HEK293 (cell line): Measurements from ENCODE around the gene LAMTOR4.

Source experiments
- HOXA7 ChIP-seq: sonication (generic); formaldehyde crosslinking; IDR thresholded peaks from 2 replicates; pipeline ENCODE4 v1.8.1; 2022; ENCODE audit warnings: missing genetic modification reagents, borderline replicate concordance
- IKZF3 ChIP-seq: fragments of 450-650 bp; IDR thresholded peaks from 2 replicates; pipeline ENCODE4 v1.5.0; 2018; ENCODE audit warnings: missing biosample characterization, mild to moderate bottlenecking, missing genetic modification characterization, moderate library complexity
- KLF16 ChIP-seq: fragments of 450-650 bp; formaldehyde crosslinking; IDR thresholded peaks from 2 replicates; pipeline ENCODE4 v1.5.1; 2017; ENCODE audit warnings: missing biosample characterization, missing genetic modification characterization
- SCRT1 ChIP-seq: fragments of 450-650 bp; formaldehyde crosslinking; IDR thresholded peaks from 2 replicates; pipeline ENCODE4 v1.5.1; 2016; ENCODE audit warnings: missing biosample characterization, missing genetic modification characterization, borderline replicate concordance
- SCRT2 ChIP-seq: fragments of 450-650 bp; formaldehyde crosslinking; IDR thresholded peaks from 2 replicates; pipeline ENCODE4 v1.5.1; 2016; ENCODE audit warnings: missing biosample characterization, missing genetic modification characterization
- SP7 ChIP-seq: fragments of 450-650 bp; formaldehyde crosslinking; IDR thresholded peaks from 2 replicates; pipeline ENCODE4 v1.5.1; 2016; ENCODE audit warnings: missing biosample characterization, missing genetic modification characterization
- YY2 ChIP-seq: fragments of 450-650 bp; formaldehyde crosslinking; IDR thresholded peaks from 2 replicates; pipeline ENCODE4 v1.5.1; 2016; ENCODE audit warnings: missing biosample characterization, missing genetic modification characterization
- ZEB2 ChIP-seq: fragments of 450-650 bp; formaldehyde crosslinking; IDR thresholded peaks from 2 replicates; pipeline ENCODE4 v1.5.1; 2016; ENCODE audit warnings: missing biosample characterization, missing genetic modification characterization
- ZNF138 ChIP-seq: fragments of 450-650 bp; formaldehyde crosslinking; IDR thresholded peaks from 2 replicates; pipeline ENCODE4 v1.5.1; 2016; ENCODE audit warnings: missing biosample characterization, missing genetic modification characterization, borderline replicate concordance
- ZNF324 ChIP-seq: fragments of 450-650 bp; formaldehyde crosslinking; IDR thresholded peaks from 2 replicates; pipeline ENCODE4 v1.5.1; 2016; ENCODE audit warnings: missing biosample characterization, missing genetic modification characterization
- ZNF366 ChIP-seq: fragments of 450-650 bp; formaldehyde crosslinking; conservative IDR thresholded peaks from 2 replicates; pipeline ENCODE4 v1.5.1; 2016; ENCODE audit warnings: missing biosample characterization, missing genetic modification characterization
- ZNF624 ChIP-seq: fragments of 450-650 bp; formaldehyde crosslinking; IDR thresholded peaks from 2 replicates; pipeline ENCODE4 v1.5.1; 2017; ENCODE audit warnings: missing biosample characterization, missing genetic modification characterization
- ZNF76 ChIP-seq: fragments of 450-650 bp; formaldehyde crosslinking; IDR thresholded peaks from 2 replicates; pipeline ENCODE4; 2016; ENCODE audit warnings: low read depth, missing biosample characterization, missing genetic modification characterization, borderline replicate concordance
- ZSCAN23 ChIP-seq: fragments of 450-650 bp; formaldehyde crosslinking; IDR thresholded peaks from 2 replicates; pipeline ENCODE4 v1.5.1; 2016; ENCODE audit warnings: missing biosample characterization, missing genetic modification characterization
- TF ChIP-seq, protein P1 (sequence below): fragments of 450-650 bp; formaldehyde crosslinking; IDR thresholded peaks from 2 replicates; pipeline ENCODE4 v1.5.1; 2016; ENCODE audit warnings: missing biosample characterization, missing genetic modification characterization, borderline replicate concordance
- TF ChIP-seq, protein P2 (sequence below): fragments of 450-650 bp; formaldehyde crosslinking; conservative IDR thresholded peaks from 2 replicates; pipeline ENCODE4 v1.5.1; 2016; ENCODE audit warnings: low read depth, missing biosample characterization, missing genetic modification characterization
- TF ChIP-seq, protein P3 (sequence below): fragments of 450-650 bp; formaldehyde crosslinking; IDR thresholded peaks from 2 replicates; pipeline ENCODE4 v1.5.1; 2016; ENCODE audit warnings: missing biosample characterization, missing genetic modification characterization
- TF ChIP-seq, protein P4 (sequence below): fragments of 450-650 bp; formaldehyde crosslinking; IDR thresholded peaks from 2 replicates; pipeline ENCODE4 v1.5.1; 2016; ENCODE audit warnings: missing biosample characterization, missing genetic modification characterization, low read depth
- TF ChIP-seq, protein P5 (sequence below): fragments of 450-650 bp; formaldehyde crosslinking; IDR thresholded peaks from 2 replicates; pipeline ENCODE4 v1.5.1; 2016; ENCODE audit warnings: missing biosample characterization, missing genetic modification characterization

Gene LAMTOR4

DNA sequence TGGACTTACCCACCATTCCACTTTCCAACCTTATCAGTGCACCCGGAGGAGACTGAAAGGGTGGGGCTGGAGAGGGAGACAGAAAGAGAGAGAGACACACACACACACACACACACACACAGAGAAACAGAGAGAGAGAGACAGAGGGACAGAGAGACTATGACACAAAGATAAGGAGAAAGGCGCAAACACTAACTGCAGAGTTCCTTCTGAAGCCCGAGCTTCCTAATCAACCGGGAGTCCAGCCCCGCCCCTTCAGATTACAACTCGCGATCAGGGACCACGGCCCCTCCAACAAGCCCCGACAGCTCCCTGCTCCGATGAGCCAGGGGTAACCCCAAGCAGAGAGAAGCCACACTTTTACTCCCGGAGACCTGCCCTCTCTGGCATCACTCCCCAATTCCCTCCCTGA, 19.2 kb downstream of the LAMTOR4 start (continued):
- TF ChIP-seq, protein P1, sequence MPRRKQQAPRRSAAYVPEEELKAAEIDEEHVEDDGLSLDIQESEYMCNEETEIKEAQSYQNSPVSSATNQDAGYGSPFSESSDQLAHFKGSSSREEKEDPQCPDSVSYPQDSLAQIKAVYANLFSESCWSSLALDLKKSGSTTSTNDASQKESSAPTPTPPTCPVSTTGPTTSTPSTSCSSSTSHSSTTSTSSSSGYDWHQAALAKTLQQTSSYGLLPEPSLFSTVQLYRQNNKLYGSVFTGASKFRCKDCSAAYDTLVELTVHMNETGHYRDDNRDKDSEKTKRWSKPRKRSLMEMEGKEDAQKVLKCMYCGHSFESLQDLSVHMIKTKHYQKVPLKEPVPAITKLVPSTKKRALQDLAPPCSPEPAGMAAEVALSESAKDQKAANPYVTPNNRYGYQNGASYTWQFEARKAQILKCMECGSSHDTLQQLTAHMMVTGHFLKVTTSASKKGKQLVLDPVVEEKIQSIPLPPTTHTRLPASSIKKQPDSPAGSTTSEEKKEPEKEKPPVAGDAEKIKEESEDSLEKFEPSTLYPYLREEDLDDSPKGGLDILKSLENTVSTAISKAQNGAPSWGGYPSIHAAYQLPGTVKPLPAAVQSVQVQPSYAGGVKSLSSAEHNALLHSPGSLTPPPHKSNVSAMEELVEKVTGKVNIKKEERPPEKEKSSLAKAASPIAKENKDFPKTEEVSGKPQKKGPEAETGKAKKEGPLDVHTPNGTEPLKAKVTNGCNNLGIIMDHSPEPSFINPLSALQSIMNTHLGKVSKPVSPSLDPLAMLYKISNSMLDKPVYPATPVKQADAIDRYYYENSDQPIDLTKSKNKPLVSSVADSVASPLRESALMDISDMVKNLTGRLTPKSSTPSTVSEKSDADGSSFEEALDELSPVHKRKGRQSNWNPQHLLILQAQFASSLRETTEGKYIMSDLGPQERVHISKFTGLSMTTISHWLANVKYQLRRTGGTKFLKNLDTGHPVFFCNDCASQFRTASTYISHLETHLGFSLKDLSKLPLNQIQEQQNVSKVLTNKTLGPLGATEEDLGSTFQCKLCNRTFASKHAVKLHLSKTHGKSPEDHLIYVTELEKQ (tag by site-specific recombination) = peak; percentile 64; the same call in 1 of the 2 replicates
- TF ChIP-seq HOXA7 (CRISPR knock-in tag) (no peak), ZEB2 (tag by site-specific recombination) (0 out of 2 replicates have a peak, but pooled peaks have one; percentile 55), SCRT2 (tag by site-specific recombination) (no peak), ZNF76 (tag by site-specific recombination) (peak; percentile 14; the same call in 1 of the 2 replicates), SP7 (tag by site-specific recombination) (peak; percentile 77), IKZF3 (no peak), ZNF366 (tag by site-specific recombination) (peak; percentile 46), ZNF624 (tag by site-specific recombination) (peak; percentile 16; the same call in 1 of the 2 replicates), ZNF324 (tag by site-specific recombination) (no peak; the same call in 1 of the 2 replicates), ZSCAN23 (no peak), KLF16 (tag by site-specific recombination) (peak; percentile 55; the same call in 1 of the 2 replicates), YY2 (tag by site-specific recombination) (peak; percentile 34; the same call in 1 of the 2 replicates), SCRT1 (tag by site-specific recombination) (no peak), ZNF138 (tag by site-specific recombination) (no peak)
- TF ChIP-seq, protein P2, sequence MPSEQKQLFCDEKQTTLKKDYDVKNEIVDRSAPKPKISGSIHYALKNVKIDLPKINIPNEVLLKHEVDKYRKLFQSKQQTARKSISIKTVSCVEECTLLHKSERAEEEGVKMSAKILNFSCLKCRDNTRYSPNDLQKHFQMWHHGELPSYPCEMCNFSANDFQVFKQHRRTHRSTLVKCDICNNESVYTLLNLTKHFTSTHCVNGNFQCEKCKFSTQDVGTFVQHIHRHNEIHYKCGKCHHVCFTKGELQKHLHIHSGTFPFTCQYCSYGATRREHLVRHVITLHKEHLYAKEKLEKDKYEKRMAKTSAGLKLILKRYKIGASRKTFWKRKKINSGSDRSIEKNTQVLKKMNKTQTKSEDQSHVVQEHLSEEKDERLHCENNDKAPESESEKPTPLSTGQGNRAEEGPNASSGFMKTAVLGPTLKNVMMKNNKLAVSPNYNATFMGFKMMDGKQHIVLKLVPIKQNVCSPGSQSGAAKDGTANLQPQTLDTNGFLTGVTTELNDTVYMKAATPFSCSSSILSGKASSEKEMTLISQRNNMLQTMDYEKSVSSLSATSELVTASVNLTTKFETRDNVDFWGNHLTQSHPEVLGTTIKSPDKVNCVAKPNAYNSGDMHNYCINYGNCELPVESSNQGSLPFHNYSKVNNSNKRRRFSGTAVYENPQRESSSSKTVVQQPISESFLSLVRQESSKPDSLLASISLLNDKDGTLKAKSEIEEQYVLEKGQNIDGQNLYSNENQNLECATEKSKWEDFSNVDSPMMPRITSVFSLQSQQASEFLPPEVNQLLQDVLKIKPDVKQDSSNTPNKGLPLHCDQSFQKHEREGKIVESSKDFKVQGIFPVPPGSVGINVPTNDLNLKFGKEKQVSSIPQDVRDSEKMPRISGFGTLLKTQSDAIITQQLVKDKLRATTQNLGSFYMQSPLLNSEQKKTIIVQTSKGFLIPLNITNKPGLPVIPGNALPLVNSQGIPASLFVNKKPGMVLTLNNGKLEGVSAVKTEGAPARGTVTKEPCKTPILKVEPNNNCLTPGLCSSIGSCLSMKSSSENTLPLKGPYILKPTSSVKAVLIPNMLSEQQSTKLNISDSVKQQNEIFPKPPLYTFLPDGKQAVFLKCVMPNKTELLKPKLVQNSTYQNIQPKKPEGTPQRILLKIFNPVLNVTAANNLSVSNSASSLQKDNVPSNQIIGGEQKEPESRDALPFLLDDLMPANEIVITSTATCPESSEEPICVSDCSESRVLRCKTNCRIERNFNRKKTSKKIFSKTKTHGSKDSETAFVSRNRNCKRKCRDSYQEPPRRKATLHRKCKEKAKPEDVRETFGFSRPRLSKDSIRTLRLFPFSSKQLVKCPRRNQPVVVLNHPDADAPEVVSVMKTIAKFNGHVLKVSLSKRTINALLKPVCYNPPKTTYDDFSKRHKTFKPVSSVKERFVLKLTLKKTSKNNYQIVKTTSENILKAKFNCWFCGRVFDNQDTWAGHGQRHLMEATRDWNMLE (tag by site-specific recombination) = 0 out of 2 replicates have a peak, but pooled peaks have one; percentile 14
- TF ChIP-seq, protein P3, sequence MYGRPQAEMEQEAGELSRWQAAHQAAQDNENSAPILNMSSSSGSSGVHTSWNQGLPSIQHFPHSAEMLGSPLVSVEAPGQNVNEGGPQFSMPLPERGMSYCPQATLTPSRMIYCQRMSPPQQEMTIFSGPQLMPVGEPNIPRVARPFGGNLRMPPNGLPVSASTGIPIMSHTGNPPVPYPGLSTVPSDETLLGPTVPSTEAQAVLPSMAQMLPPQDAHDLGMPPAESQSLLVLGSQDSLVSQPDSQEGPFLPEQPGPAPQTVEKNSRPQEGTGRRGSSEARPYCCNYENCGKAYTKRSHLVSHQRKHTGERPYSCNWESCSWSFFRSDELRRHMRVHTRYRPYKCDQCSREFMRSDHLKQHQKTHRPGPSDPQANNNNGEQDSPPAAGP (tag by site-specific recombination) = peak; percentile 48; the same call in 1 of the 2 replicates
- TF ChIP-seq, protein P4, sequence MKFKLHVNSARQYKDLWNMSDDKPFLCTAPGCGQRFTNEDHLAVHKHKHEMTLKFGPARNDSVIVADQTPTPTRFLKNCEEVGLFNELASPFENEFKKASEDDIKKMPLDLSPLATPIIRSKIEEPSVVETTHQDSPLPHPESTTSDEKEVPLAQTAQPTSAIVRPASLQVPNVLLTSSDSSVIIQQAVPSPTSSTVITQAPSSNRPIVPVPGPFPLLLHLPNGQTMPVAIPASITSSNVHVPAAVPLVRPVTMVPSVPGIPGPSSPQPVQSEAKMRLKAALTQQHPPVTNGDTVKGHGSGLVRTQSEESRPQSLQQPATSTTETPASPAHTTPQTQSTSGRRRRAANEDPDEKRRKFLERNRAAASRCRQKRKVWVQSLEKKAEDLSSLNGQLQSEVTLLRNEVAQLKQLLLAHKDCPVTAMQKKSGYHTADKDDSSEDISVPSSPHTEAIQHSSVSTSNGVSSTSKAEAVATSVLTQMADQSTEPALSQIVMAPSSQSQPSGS (tag by site-specific recombination) = no peak
- TF ChIP-seq, protein P5, sequence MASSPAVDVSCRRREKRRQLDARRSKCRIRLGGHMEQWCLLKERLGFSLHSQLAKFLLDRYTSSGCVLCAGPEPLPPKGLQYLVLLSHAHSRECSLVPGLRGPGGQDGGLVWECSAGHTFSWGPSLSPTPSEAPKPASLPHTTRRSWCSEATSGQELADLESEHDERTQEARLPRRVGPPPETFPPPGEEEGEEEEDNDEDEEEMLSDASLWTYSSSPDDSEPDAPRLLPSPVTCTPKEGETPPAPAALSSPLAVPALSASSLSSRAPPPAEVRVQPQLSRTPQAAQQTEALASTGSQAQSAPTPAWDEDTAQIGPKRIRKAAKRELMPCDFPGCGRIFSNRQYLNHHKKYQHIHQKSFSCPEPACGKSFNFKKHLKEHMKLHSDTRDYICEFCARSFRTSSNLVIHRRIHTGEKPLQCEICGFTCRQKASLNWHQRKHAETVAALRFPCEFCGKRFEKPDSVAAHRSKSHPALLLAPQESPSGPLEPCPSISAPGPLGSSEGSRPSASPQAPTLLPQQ (tag by site-specific recombination) = 0 out of 2 replicates have a peak, but pooled peaks have one; percentile 62
